C4-2B (cell line): Measurements from ENCODE around the gene ZDHHC14.

Experiments used
- ZFX ChIP-seq: fragments of 450-650 bp; IDR thresholded peaks from 2 replicates; pipeline ENCODE4 v1.6.1; 2017
- TF ChIP-seq, protein P1 (sequence below): fragments of 450-650 bp; conservative IDR thresholded peaks from 2 replicates; pipeline ENCODE4 v1.5.1; 2017; ENCODE audit warnings: mild to moderate bottlenecking

DNA sequence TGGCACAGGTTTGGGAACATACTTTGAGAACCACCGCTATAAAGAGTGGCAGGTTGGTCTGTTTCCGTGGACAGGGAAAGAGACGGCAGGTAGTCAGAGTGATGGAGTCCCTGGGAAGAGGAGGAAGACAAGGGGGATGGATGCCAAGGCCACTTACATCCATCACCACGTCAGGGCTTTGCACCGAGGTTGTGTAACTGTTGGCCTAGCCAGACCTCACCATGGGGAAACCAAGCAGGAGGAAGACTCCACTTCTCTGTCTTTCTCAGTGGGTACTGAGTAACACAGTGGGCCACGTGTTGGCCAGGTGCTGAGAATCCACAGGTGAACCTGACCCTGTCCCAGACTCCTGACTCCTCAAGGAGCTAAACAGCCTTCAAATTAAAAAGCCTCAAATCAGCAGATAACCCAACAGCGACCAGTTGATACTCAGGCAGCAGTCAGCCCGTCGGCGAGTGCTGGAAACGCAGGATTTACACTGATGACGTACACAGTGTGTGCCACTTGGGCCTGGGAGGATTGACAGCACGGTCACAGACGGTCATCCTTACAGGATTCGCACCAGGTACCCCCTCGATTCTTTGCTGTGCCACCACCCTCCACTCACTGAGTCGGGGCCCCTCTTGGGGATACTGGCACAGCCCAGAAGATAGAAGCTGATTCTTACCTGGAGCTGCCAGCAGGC is 307.4 kb downstream of the ZDHHC14 start:
- TF ChIP-seq, protein P1, sequence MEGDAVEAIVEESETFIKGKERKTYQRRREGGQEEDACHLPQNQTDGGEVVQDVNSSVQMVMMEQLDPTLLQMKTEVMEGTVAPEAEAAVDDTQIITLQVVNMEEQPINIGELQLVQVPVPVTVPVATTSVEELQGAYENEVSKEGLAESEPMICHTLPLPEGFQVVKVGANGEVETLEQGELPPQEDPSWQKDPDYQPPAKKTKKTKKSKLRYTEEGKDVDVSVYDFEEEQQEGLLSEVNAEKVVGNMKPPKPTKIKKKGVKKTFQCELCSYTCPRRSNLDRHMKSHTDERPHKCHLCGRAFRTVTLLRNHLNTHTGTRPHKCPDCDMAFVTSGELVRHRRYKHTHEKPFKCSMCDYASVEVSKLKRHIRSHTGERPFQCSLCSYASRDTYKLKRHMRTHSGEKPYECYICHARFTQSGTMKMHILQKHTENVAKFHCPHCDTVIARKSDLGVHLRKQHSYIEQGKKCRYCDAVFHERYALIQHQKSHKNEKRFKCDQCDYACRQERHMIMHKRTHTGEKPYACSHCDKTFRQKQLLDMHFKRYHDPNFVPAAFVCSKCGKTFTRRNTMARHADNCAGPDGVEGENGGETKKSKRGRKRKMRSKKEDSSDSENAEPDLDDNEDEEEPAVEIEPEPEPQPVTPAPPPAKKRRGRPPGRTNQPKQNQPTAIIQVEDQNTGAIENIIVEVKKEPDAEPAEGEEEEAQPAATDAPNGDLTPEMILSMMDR = no peak
- no peak for TF ChIP-seq ZFX
